Parathyroid adenoma (tissue), 2 donors: ENCODE measurements around the gene FNBP1.

Experiments used
- H2AFZ ChIP-seq: fragments of 300-600 bp; sonication (generic); one replicate; pipeline ENCODE4 v1.7.0; 2017; ENCODE audit warnings: antibody characterized with exemption, mild to moderate bottlenecking
- H3K27ac ChIP-seq: fragments of 300-600 bp; sonication (generic); one replicate; pipeline ENCODE4 v1.7.0; 2017
- H3K27me3 ChIP-seq: fragments of 300-600 bp; sonication (generic); one replicate; pipeline ENCODE4 v1.7.0; 2017; ENCODE audit warnings: low read length; ENCODE audit not compliant: control insufficient read depth, insufficient read depth
- H3K36me3 ChIP-seq: fragments of 300-600 bp; sonication (generic); one replicate; pipeline ENCODE4 v1.7.0; 2017; ENCODE audit warnings: low read length; ENCODE audit not compliant: control insufficient read depth, insufficient read depth
- H3K4me1 ChIP-seq: fragments of 300-600 bp; sonication (generic); one replicate; pipeline ENCODE4 v1.7.0; 2017; ENCODE audit warnings: control low read depth
- H3K4me2 ChIP-seq: fragments of 300-600 bp; sonication (generic); one replicate; pipeline ENCODE4 v1.7.0; 2017; ENCODE audit warnings: low read length
- H3K4me3 ChIP-seq: fragments of 300-600 bp; sonication (generic); one replicate; pipeline ENCODE4 v1.7.0; 2017; ENCODE audit warnings: low read depth, low read length
- H3K79me2 ChIP-seq: fragments of 300-600 bp; sonication (generic); one replicate; pipeline ENCODE4 v1.7.0; 2017; ENCODE audit warnings: control low read depth
- H3K9ac ChIP-seq: fragments of 300-600 bp; sonication (generic); one replicate; pipeline ENCODE4 v1.7.0; 2017; ENCODE audit warnings: mild to moderate bottlenecking
- H3K9me3 ChIP-seq: fragments of 300-600 bp; sonication (generic); one replicate; pipeline ENCODE4 v1.7.0; 2017; ENCODE audit warnings: low read length; ENCODE audit not compliant: control insufficient read depth
- CTCF ChIP-seq: fragments of 300-600 bp; sonication (generic); IDR thresholded peaks from one replicate; pipeline ENCODE4 v1.7.0; 2017; ENCODE audit warnings: antibody characterized with exemption, mild to moderate bottlenecking
- donor health status: primary hyperparathyroidism.

Gene FNBP1

GRCh38 chr9:129906298-129906697 lies 136.7 kb downstream of the FNBP1 start:
- Histone ChIP-seq H3K4me1 (no peaks in the 10 kb centered on the region), H3K36me3 (no peaks in the 10 kb centered on the region), H3K79me2 (no peaks in the 10 kb centered on the region), H3K27ac (no peak overlapping the region), H2AFZ (no peak overlapping the region), H3K9ac (no peak overlapping the region), H3K27me3 (no peaks in the 10 kb centered on the region), H3K9me3 (no peaks in the 10 kb centered on the region), H3K4me2 (no peak overlapping the region), H3K4me3 (no peak overlapping the region)
- TF ChIP-seq CTCF, result no peak

- no peaks in the 10 kb centered on the region for H3K4me1 ChIP-seq
- H3K27me3 ChIP-seq, result no peaks in the 10 kb centered on the region
- no peak for TF ChIP-seq CTCF
- H3K36me3 ChIP-seq, result no peaks in the 10 kb centered on the region
- H2AFZ ChIP-seq, result no peak overlapping the region
- H3K27ac ChIP-seq, result no peak overlapping the region
- H3K9ac ChIP-seq, result no peak overlapping the region
- no peak overlapping the region for H3K4me3 ChIP-seq
- H3K79me2 ChIP-seq, result no peaks in the 10 kb centered on the region
- no peaks in the 10 kb centered on the region for H3K9me3 ChIP-seq
- no peak overlapping the region for H3K4me2 ChIP-seq
Measured at GRCh38 chr9:129904734-129905133, 138.3 kb downstream of the FNBP1 start.

GRCh38 chr9:129902740-129903134 lies 140.3 kb downstream of the FNBP1 start:
- no peak overlapping the region for H3K27ac ChIP-seq

GRCh38 chr9:129901993-129902739 lies 140.8 kb downstream of the FNBP1 start:
- Histone ChIP-seq H3K79me2 (no peaks in the 10 kb centered on the region), H3K4me1 (no peaks in the 10 kb centered on the region), H3K9me3 (no peaks in the 10 kb centered on the region), H3K4me2 (no peak overlapping the region), H3K36me3 (no peaks in the 10 kb centered on the region), H2AFZ (no peak overlapping the region), H3K4me3 (no peak overlapping the region), H3K27me3 (no peaks in the 10 kb centered on the region), H3K9ac (no peak overlapping the region), H3K27ac (no peak overlapping the region)
- TF ChIP-seq CTCF, result no peak

More at GRCh38 chr9:129902740-129903134, 140.3 kb downstream of the FNBP1 start:
- Histone ChIP-seq H3K27me3 (no peaks in the 10 kb centered on the region), H3K79me2 (no peaks in the 10 kb centered on the region), H3K4me3 (no peak overlapping the region), H3K4me1 (no peaks in the 10 kb centered on the region), H2AFZ (no peak overlapping the region), H3K9ac (no peak overlapping the region), H3K36me3 (no peaks in the 10 kb centered on the region), H3K9me3 (no peaks in the 10 kb centered on the region), H3K4me2 (no peak overlapping the region)
- TF ChIP-seq CTCF, result no peak
